ENCODE measurements around the gene ELFN1.

The ELFN1 gene

GRCh38 chr7:1663857-1664651 lies 6.0 kb upstream of the ELFN1 start:
- TF ChIP-seq, protein P1, sequence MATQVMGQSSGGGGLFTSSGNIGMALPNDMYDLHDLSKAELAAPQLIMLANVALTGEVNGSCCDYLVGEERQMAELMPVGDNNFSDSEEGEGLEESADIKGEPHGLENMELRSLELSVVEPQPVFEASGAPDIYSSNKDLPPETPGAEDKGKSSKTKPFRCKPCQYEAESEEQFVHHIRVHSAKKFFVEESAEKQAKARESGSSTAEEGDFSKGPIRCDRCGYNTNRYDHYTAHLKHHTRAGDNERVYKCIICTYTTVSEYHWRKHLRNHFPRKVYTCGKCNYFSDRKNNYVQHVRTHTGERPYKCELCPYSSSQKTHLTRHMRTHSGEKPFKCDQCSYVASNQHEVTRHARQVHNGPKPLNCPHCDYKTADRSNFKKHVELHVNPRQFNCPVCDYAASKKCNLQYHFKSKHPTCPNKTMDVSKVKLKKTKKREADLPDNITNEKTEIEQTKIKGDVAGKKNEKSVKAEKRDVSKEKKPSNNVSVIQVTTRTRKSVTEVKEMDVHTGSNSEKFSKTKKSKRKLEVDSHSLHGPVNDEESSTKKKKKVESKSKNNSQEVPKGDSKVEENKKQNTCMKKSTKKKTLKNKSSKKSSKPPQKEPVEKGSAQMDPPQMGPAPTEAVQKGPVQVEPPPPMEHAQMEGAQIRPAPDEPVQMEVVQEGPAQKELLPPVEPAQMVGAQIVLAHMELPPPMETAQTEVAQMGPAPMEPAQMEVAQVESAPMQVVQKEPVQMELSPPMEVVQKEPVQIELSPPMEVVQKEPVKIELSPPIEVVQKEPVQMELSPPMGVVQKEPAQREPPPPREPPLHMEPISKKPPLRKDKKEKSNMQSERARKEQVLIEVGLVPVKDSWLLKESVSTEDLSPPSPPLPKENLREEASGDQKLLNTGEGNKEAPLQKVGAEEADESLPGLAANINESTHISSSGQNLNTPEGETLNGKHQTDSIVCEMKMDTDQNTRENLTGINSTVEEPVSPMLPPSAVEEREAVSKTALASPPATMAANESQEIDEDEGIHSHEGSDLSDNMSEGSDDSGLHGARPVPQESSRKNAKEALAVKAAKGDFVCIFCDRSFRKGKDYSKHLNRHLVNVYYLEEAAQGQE (IDR thresholded peaks at IDR 0.05; ENCODE audit: insufficient read depth in 1 of 2, low read depth in 2 of 2, low read length in 2 of 2), result no peak
- no peak for TF ChIP-seq POLR2AphosphoS5 (IDR thresholded peaks at IDR 0.05; ENCODE audit: low read depth, low read length)
- TF ChIP-seq FOXP2 (optimal IDR thresholded peaks at IDR 0.05; ENCODE audit: borderline replicate concordance, extremely low read depth, extremely low read length, insufficient read depth), result no peak
- no peak for TF ChIP-seq TAF1 (IDR thresholded peaks at IDR 0.05; ENCODE audit: borderline replicate concordance, insufficient read depth, low read length)
- TF ChIP-seq SIN3A (IDR thresholded peaks at IDR 0.05; ENCODE audit: borderline replicate concordance, insufficient read depth, low read length), result no peak

DNA sequence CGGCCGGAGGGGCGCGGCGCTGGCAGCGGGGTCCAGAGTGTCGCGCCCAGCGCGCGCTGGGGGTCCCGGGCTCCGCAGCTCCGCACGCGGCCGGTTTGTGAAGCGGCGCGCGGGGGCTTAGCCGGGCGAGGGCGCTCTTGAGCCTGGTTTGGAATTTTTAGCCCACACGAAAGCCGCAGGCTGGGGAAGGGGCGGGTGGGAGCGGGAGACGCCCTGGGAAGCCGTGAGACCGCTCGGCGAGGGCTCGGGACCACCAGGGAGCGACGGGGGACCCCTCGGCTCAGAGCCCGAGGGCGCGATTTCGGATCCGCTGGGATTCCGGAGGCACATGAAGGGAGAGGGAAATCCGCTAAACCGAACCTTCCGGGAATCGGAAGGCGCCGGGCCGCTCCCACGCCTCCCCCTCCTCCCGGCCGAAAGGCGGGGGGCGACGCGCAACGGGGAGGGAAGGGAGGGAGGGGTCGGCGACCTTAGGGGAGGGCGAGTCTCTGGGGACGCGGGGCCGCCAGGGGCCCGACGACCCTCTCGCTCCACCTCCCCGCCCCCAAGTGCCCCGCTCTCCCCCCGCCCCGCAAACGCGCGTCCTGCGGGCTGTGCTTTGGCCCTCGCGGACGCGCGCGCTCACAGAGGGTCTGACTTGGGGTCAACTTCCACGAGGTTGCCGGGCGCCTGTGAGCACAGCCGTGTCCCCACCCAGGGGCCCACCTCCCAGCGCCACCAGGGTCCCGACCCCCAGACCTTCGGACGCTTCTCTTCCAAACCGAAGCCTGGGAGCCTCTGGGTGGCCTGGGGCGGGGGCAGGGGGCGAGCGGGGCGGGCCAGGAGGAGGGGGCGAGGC lies 5.1 kb upstream of the ELFN1 start:
- TF ChIP-seq FOXP2 (optimal IDR thresholded peaks at IDR 0.05; ENCODE audit: borderline replicate concordance, extremely low read depth, extremely low read length, insufficient read depth), result peak; percentile 17
- TF ChIP-seq POLR2AphosphoS5 (IDR thresholded peaks at IDR 0.05; ENCODE audit: low read depth, low read length), result no peak

- TF ChIP-seq, protein P1 (IDR thresholded peaks at IDR 0.05; ENCODE audit: insufficient read depth in 1 of 2, low read depth in 2 of 2, low read length in 2 of 2), result no peak
- no peak for TF ChIP-seq FOXP2 (optimal IDR thresholded peaks at IDR 0.05; ENCODE audit: borderline replicate concordance, extremely low read depth, extremely low read length, insufficient read depth)
- TF ChIP-seq POLR2AphosphoS5 (IDR thresholded peaks at IDR 0.05; ENCODE audit: low read depth, low read length), result no peak
Observed at GRCh38 chr7:1665549-1666316, 4.3 kb upstream of the ELFN1 start.

GRCh38 chr7:1666317-1666822 lies 3.7 kb upstream of the ELFN1 start:
- TF ChIP-seq FOXP2 (optimal IDR thresholded peaks at IDR 0.05; ENCODE audit: borderline replicate concordance, extremely low read depth, extremely low read length, insufficient read depth) (no peak), TAF1 (IDR thresholded peaks at IDR 0.05; ENCODE audit: borderline replicate concordance, insufficient read depth, low read length) (no peak), POLR2AphosphoS5 (IDR thresholded peaks at IDR 0.05; ENCODE audit: low read depth, low read length) (no peak), SIN3A (IDR thresholded peaks at IDR 0.05; ENCODE audit: borderline replicate concordance, insufficient read depth, low read length) (no peak)
- TF ChIP-seq, protein P1 (IDR thresholded peaks at IDR 0.05; ENCODE audit: insufficient read depth in 1 of 2, low read depth in 2 of 2, low read length in 2 of 2), result no peak
